ENCODE results near the gene FGF12. TPM values are rescaled to one million over a fixed set of nuclear protein-coding genes. Genes with fewer than 3 reads are reported as not detected.

Gene FGF12
- total and polyA plus RNA-seq, 2 of the 13 experiments (the other 11 are each of a cell fraction or from before 2014, with no cell fraction given) = 0.07 TPM; not detected in 1

- no peak for TF ChIP-seq ZNF672 (CRISPR knock-in tag; IDR thresholded peaks at IDR 0.05)
- no peaks in the 10 kb centered on the region for H3K36me3 ChIP-seq (replicated peaks in 1 of 2; ENCODE audit: control insufficient read depth in 1 of 2, insufficient read depth in 2 of 2, low read length in 2 of 2)
- ATAC-seq (no peak), DNase-seq (ENCODE audit: low spot score) (no peak), FAIRE-seq (no peak)
- no peak overlapping the region for H3K9ac ChIP-seq (ENCODE audit: insufficient read depth, low read depth, low read length)
- H3K79me2 ChIP-seq (ENCODE audit: insufficient read depth, low read length) = no peaks in the 10 kb centered on the region
- POLR2A ChIA-PET = no interaction called here
- WGBS (ENCODE audit: low lambda C conversion rate) = 13% methylated on average over 2 of the region's 2 CpGs
- intact Hi-C loops (cut with micrococcal nuclease; ENCODE audit: unreplicated experiment) = no loop called here
- CTCF ChIA-PET (ENCODE audit: low intra/inter-chr PET ratio, low total read pairs) = no interaction called here
- no peak overlapping the region for H2AFZ ChIP-seq (ENCODE audit: low read length)
- BruUV-seq (replicated peaks) = no TSS peak
- in situ Hi-C loops (cut with HindIII; ENCODE audit: extremely low pct_ligation_motif_present, low pct_unique_long_range_greater_than_20kb) = no loop called here
- no peaks in the 10 kb centered on the region for H4K20me1 ChIP-seq (ENCODE audit: insufficient read depth, low read length)
- H3K27ac ChIP-seq (ENCODE audit: extremely low read length, insufficient read depth, low read length) = no peak overlapping the region
- no peak overlapping the region for H3K4me3 ChIP-seq (replicated peaks in 1 of 3; ENCODE audit: insufficient read depth in 1 of 3, low read depth in 2 of 3, low read length in 3 of 3)
- H3K9me3 ChIP-seq (ENCODE audit: low read length) = no peaks in the 10 kb centered on the region
- H3K27me3 ChIP-seq (ENCODE audit: control insufficient read depth in 1 of 2, insufficient read depth in 2 of 2, low read length in 2 of 2) = no peaks in the 10 kb centered on the region; a peak in 1 of 5 replicates
- no peak overlapping the region for H3K4me2 ChIP-seq (ENCODE audit: low read depth, low read length)
- H3K4me1 ChIP-seq (ENCODE audit: insufficient read depth, low read length) = no peaks in the 10 kb centered on the region
Observed at GRCh38 chr3:192597506-192597905, 129.8 kb downstream of the FGF12 start.

GRCh38 chr3:192578729-192579128 is 148.6 kb downstream of the FGF12 start:
- in situ Hi-C loops (cut with HindIII; ENCODE audit: extremely low pct_ligation_motif_present, low pct_unique_long_range_greater_than_20kb) (no loop called here), intact Hi-C loops (cut with micrococcal nuclease; ENCODE audit: unreplicated experiment) (no loop called here)
- Histone ChIP-seq H3K4me2 (ENCODE audit: low read depth, low read length) (no peak overlapping the region), H3K27ac (ENCODE audit: extremely low read length, insufficient read depth, low read length) (no peak overlapping the region), H3K79me2 (ENCODE audit: insufficient read depth, low read length) (no peaks in the 10 kb centered on the region), H3K36me3 (replicated peaks in 1 of 2; ENCODE audit: control insufficient read depth in 1 of 2, insufficient read depth in 2 of 2, low read length in 2 of 2) (no peaks in the 10 kb centered on the region), H4K20me1 (ENCODE audit: insufficient read depth, low read length) (no peaks in the 10 kb centered on the region), H3K9ac (ENCODE audit: insufficient read depth, low read depth, low read length) (no peak overlapping the region), H3K4me3 (replicated peaks in 1 of 3; ENCODE audit: insufficient read depth in 1 of 3, low read depth in 2 of 3, low read length in 3 of 3) (no peak overlapping the region), H3K4me1 (ENCODE audit: insufficient read depth, low read length) (no peaks in the 10 kb centered on the region), H3K9me3 (ENCODE audit: low read length) (no peaks in the 10 kb centered on the region), H3K27me3 (ENCODE audit: control insufficient read depth in 1 of 2, insufficient read depth in 2 of 2, low read length in 2 of 2) (no peaks in the 10 kb centered on the region), H2AFZ (ENCODE audit: low read length) (no peak overlapping the region)
- BruUV-seq (replicated peaks) = no TSS peak
- DNase-seq (ENCODE audit: low spot score) (no peak), ATAC-seq (no peak), FAIRE-seq (no peak)
- ChIA-PET POLR2A (no interaction called here), CTCF (ENCODE audit: low intra/inter-chr PET ratio, low total read pairs) (no interaction called here)
- 43% methylated on average over 3 of the region's 3 CpGs for WGBS (ENCODE audit: low lambda C conversion rate)
- TF ChIP-seq GMEB1 (CRISPR knock-in tag; IDR thresholded peaks at IDR 0.05; ENCODE audit: borderline replicate concordance) (no peak), BRF2 (CRISPR knock-in tag; IDR thresholded peaks at IDR 0.05) (no peak), GPN1 (CRISPR knock-in tag; IDR thresholded peaks at IDR 0.05; ENCODE audit: borderline replicate concordance) (no peak), TFDP1 (CRISPR knock-in tag; IDR thresholded peaks at IDR 0.05; ENCODE audit: borderline replicate concordance) (no peak), CBFB (CRISPR knock-in tag; IDR thresholded peaks at IDR 0.05) (no peak), IKZF5 (CRISPR knock-in tag; IDR thresholded peaks at IDR 0.05) (no peak), ZBTB10 (CRISPR knock-in tag; IDR thresholded peaks at IDR 0.05; ENCODE audit: borderline replicate concordance) (no peak), E2F5 (CRISPR knock-in tag; conservative IDR thresholded peaks at IDR 0.05) (no peak)

Data from HepG2 (cell line).